HepG2 (cell line): ENCODE results near the gene DBNDD2. TPM values are rescaled to one million over a fixed set of nuclear protein-coding genes. Genes with fewer than 3 reads are reported as not detected.
A peak's percentile ranks its signal among the peaks of the same experiment; 100 is the strongest.

Experiments used
- EEA1 ChIP-seq: sonication (generic); formaldehyde crosslinking; IDR thresholded peaks from 2 replicates; pipeline ENCODE4 v1.5.1; 2020; ENCODE audit warnings: mild to moderate bottlenecking, missing genetic modification reagents, borderline replicate concordance
- GTF2F1 ChIP-seq: fragments of 150-350 bp; IDR thresholded peaks from 2 replicates; pipeline ENCODE4 v1.6.1; 2014; ENCODE audit warnings: low read length
- NFE2L2 ChIP-seq: fragments of 150-350 bp; IDR thresholded peaks from 2 replicates; pipeline ENCODE4 v1.6.1; 2014; ENCODE audit warnings: low read length
- NR2F1 ChIP-seq, 2 experiments: fragments of 450-650 bp in 1 of 2; formaldehyde crosslinking in 1 of 2; IDR thresholded peaks; 2 replicates each; pipeline versions ENCODE4 v1.5.0 to v1.6.1; 2016 to 2020; ENCODE audit warnings: mild to moderate bottlenecking in 1 of 2, missing compliant biosample characterization in 1 of 2, missing genetic modification reagents in 1 of 2, moderate library complexity in 1 of 2
- PITX1 ChIP-seq: sonication (generic); formaldehyde crosslinking; IDR thresholded peaks from 2 replicates; pipeline ENCODE4 v1.5.1; 2020; ENCODE audit warnings: mild to moderate bottlenecking, missing genetic modification reagents
- SMAD3 ChIP-seq: sonication (generic); formaldehyde crosslinking; IDR thresholded peaks from 2 replicates; pipeline ENCODE4 v1.4.0; 2020; ENCODE audit warnings: missing genetic modification reagents
- SRSF4 ChIP-seq: fragments of 200-400 bp; formaldehyde crosslinking; IDR thresholded peaks from one replicate; pipeline ENCODE4 v1.6.1; 2018; ENCODE audit warnings: mild to moderate bottlenecking, low read depth, low read length, moderate library complexity; ENCODE audit not compliant: poor library complexity, severe bottlenecking
- STAG1 ChIP-seq: sonication (generic); formaldehyde crosslinking; IDR thresholded peaks from 2 replicates; pipeline ENCODE4 v1.4.0; 2020; ENCODE audit warnings: missing genetic modification reagents
- TEAD3 ChIP-seq: optimal IDR thresholded peaks from 2 replicates; pipeline ENCODE3; 2016; ENCODE audit warnings: borderline replicate concordance
- ZFP90 ChIP-seq: sonication (generic); formaldehyde crosslinking; IDR thresholded peaks from 2 replicates; pipeline ENCODE4 v1.8.0; 2022; ENCODE audit warnings: missing genetic modification reagents, mild to moderate bottlenecking, inconsistent platforms, borderline replicate concordance
- ZNF510 ChIP-seq: sonication (generic); formaldehyde crosslinking; IDR thresholded peaks from 2 replicates; pipeline ENCODE4 v1.4.0; 2020; ENCODE audit warnings: low read depth, mild to moderate bottlenecking, missing genetic modification reagents
- ZNF567 ChIP-seq: sonication (generic); formaldehyde crosslinking; IDR thresholded peaks from 2 replicates; pipeline ENCODE4 v1.8.1; 2023; ENCODE audit warnings: mild to moderate bottlenecking, missing genetic modification reagents, borderline replicate concordance
- ZNF614 ChIP-seq: IDR thresholded peaks from 2 replicates; pipeline ENCODE4 v1.6.1; 2018; ENCODE audit warnings: missing biosample characterization, missing genetic modification reagents, inconsistent platforms, borderline replicate concordance
- ZSCAN29 ChIP-seq: sonication (generic); formaldehyde crosslinking; conservative IDR thresholded peaks from 2 replicates; pipeline ENCODE4 v1.4.0; 2020; ENCODE audit warnings: mild to moderate bottlenecking, missing genetic modification reagents
- polyA plus RNA-seq, 8 experiments: library from polyadenylated mRNA; depleted of rRNA in 3 of 8; stranded (reverse) in 7 of 8; unstranded in 1 of 8; fragments of >200 nt; fragmentation: Illumina TruSeq in 4 of 8; extraction: Trizol in 4 of 8; gene quantifications; 2 replicates each; pipeline versions ENCODE4 v1.2.1 to v1.2.3, GENCODE V29; 2011 to 2016; ENCODE audit warnings: low read depth in 4 of 8, missing spikeins in 1 of 8, mixed read lengths in 1 of 8; ENCODE audit not compliant: insufficient read depth in 1 of 8
- total RNA-seq, 5 experiments: library from RNA; depleted of rRNA; stranded (reverse); fragments of >200 nt; fragmentation: Illumina TruSeq; extraction: Trizol; gene quantifications; 2 replicates each; pipeline ENCODE4 v1.2.3, GENCODE V29; 2016; ENCODE audit warnings: low read depth in 1 of 5
- TF ChIP-seq, protein P1 (sequence below): sonication (generic); formaldehyde crosslinking; IDR thresholded peaks from 2 replicates; pipeline ENCODE4 v1.4.0; 2020; ENCODE audit warnings: missing genetic modification reagents
- TF ChIP-seq, protein P2 (sequence below): sonication (generic); formaldehyde crosslinking; IDR thresholded peaks from 2 replicates; pipeline ENCODE4 v1.4.0; 2020; ENCODE audit warnings: missing genetic modification reagents
- TF ChIP-seq, protein P3 (sequence below): sonication (generic); formaldehyde crosslinking; IDR thresholded peaks from 2 replicates; pipeline ENCODE4 v1.5.0; 2020; ENCODE audit warnings: mild to moderate bottlenecking, missing genetic modification reagents, borderline replicate concordance
- TF ChIP-seq, protein P4 (sequence below): sonication (generic); formaldehyde crosslinking; IDR thresholded peaks from 2 replicates; pipeline ENCODE4 v1.4.0; 2020; ENCODE audit warnings: missing genetic modification reagents, low read depth, mild to moderate bottlenecking, borderline replicate concordance
- TF ChIP-seq, protein P5 (sequence below): sonication (generic); formaldehyde crosslinking; IDR thresholded peaks from 2 replicates; pipeline ENCODE4 v1.5.0; 2020; ENCODE audit warnings: missing genetic modification reagents, mild to moderate bottlenecking, borderline replicate concordance

Gene DBNDD2
- total and polyA plus RNA-seq, 2 of the 13 experiments (the other 11 are each of a cell fraction or from before 2014, with no cell fraction given), result 16.7 to 47.6 TPM

DNA sequence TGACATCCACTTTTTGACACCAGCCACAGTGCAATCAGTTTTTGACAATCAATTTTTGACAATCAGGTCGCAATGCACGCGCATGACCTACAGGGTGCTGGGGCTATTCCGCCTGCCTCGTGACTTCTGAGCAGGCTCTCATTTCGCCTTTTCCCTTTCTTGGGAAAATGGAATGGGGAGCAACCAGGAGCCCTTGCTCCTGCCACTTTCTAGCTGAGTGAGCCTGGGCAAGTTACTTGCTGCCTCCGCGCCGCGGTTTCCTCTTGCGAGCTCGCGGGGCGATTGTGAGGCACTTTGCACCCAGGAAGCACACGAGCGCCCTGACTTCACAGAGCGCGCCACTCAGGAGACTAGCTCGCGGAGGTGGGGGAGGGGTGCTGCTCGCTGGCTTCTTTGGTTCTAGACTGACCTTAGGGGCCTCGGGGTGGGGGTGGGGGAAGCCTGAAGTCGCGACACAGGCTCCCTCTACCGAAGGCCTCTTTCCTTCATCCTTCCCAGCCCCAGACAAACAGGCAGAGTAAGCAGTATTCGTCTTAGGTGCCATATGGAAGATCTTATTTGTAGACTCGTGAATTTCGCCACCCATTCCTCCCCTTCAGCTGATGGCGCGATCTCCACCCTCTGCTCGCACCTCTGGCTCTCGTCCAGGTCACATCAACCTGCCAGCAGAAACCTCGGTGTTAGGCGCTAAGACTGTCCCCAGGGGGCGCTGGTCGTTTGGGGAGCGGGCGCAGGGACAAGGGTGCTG is 34.6 kb upstream of the DBNDD2 start (continued):
- no peak for TF ChIP-seq NR2F1 (CRISPR knock-in tag; IDR thresholded peaks at IDR 0.05)
- TF ChIP-seq SRSF4, result no peak
- peak; percentile 78 for TF ChIP-seq PITX1 (CRISPR knock-in tag)
- TF ChIP-seq, protein P1, sequence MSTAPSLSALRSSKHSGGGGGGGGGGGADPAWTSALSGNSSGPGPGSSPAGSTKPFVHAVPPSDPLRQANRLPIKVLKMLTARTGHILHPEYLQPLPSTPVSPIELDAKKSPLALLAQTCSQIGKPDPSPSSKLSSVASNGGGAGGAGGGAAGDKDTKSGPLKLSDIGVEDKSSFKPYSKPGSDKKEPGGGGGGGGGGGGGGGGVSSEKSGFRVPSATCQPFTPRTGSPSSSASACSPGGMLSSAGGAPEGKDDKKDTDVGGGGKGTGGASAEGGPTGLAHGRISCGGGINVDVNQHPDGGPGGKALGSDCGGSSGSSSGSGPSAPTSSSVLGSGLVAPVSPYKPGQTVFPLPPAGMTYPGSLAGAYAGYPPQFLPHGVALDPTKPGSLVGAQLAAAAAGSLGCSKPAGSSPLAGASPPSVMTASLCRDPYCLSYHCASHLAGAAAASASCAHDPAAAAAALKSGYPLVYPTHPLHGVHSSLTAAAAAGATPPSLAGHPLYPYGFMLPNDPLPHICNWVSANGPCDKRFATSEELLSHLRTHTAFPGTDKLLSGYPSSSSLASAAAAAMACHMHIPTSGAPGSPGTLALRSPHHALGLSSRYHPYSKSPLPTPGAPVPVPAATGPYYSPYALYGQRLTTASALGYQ (CRISPR knock-in tag), result no peak
- TF ChIP-seq ZNF567 (CRISPR knock-in tag), result no peak
- TF ChIP-seq ZNF614, result peak; percentile 85
- TF ChIP-seq ZNF510 (CRISPR knock-in tag), result no peak
- TF ChIP-seq, protein P2, sequence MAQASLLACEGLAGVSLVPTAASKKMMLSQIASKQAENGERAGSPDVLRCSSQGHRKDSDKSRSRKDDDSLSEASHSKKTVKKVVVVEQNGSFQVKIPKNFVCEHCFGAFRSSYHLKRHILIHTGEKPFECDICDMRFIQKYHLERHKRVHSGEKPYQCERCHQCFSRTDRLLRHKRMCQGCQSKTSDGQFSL (CRISPR knock-in tag), result no peak
- TF ChIP-seq ZSCAN29 (CRISPR knock-in tag), result no peak
- TF ChIP-seq NFE2L2, result no peak
- TF ChIP-seq ZFP90 (CRISPR knock-in tag), result no peak
- TF ChIP-seq, protein P3, sequence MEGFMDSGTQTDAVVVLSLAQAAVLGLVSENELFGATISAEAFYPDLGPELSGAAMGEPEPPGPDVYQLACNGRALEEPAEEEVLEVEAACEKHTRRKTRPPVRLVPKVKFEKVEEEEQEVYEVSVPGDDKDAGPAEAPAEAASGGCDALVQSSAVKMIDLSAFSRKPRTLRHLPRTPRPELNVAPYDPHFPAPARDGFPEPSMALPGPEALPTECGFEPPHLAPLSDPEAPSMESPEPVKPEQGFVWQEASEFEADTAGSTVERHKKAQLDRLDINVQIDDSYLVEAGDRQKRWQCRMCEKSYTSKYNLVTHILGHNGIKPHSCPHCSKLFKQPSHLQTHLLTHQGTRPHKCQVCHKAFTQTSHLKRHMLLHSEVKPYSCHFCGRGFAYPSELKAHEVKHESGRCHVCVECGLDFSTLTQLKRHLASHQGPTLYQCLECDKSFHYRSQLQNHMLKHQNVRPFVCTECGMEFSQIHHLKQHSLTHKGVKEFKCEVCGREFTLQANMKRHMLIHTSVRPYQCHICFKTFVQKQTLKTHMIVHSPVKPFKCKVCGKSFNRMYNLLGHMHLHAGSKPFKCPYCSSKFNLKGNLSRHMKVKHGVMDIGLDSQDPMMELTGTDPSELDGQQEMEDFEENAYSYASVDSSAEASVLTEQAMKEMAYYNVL, result no peak; the same call in 1 of the 2 replicates
- TF ChIP-seq, protein P4, sequence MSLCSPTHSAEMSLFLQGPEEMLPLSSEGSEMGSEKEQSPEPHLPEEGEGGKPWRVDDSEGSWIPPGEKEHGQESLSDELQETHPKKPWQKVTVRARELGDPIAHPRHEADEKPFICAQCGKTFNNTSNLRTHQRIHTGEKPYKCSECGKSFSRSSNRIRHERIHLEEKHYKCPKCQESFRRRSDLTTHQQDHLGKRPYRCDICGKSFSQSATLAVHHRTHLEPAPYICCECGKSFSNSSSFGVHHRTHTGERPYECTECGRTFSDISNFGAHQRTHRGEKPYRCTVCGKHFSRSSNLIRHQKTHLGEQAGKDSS (CRISPR knock-in tag), result 0 out of 2 replicates have a peak, but pooled peaks have one; percentile 76
- TF ChIP-seq, protein P5, sequence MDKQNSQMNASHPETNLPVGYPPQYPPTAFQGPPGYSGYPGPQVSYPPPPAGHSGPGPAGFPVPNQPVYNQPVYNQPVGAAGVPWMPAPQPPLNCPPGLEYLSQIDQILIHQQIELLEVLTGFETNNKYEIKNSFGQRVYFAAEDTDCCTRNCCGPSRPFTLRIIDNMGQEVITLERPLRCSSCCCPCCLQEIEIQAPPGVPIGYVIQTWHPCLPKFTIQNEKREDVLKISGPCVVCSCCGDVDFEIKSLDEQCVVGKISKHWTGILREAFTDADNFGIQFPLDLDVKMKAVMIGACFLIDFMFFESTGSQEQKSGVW (CRISPR knock-in tag), result no peak
- TF ChIP-seq EEA1, result no peak
- TF ChIP-seq TEAD3, result peak; percentile 61
- no peak for TF ChIP-seq GTF2F1
- TF ChIP-seq SMAD3 (CRISPR knock-in tag), result no peak
- TF ChIP-seq STAG1 (CRISPR knock-in tag), result peak; percentile 87
